GM19035 (cell line): ENCODE measurements around the gene AXDND1.
"Not testable (repeated sequence)": the region's sequence is repeated elsewhere in the genome, so short reads cannot be mapped to it uniquely, and the experiment has no call there.

Experiments used
- ATAC-seq: cut with Tn5 transposase; IDR thresholded peaks from one replicate; pipeline ENCODE4 v1.9.1; 2021; ENCODE audit not compliant: unreplicated experiment

AXDND1 gene

GRCh38 chr1:179365342-179366092, at the start of gene AXDND1:
Gene AXDND1 (plus strand): TSS chr1:179365971. CDS start chr1:179366510, 539 bp downstream.
- ATAC-seq = peak; percentile 97

GRCh38 chr1:179318491-179318890, 47.3 kb upstream of the AXDND1 start:
- no peak for ATAC-seq

- no peak for ATAC-seq
Observed at GRCh38 chr1:179321533-179322216, 44.1 kb upstream of the AXDND1 start.

DNA sequence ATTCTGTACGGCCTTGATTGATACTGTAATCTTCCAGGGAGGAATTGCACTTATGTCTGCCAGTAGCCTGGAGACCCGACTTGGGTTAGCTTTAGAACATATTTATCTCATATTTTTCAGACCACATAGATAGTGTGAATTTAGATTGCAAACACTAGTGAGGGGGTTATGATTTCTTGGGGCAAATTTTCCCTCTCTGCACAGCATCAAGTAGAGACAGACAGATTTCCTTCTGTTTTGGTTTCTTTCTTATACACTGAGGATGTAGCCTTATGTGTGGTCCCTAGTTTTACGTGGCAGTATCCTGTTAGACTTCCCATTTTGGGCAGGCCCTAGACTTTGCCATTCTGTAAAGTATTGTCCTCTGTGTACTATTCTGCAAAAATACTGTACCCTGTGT, 43.2 kb upstream of the AXDND1 start:
- ATAC-seq = no peak

GRCh38 chr1:179323436-179323835, 42.3 kb upstream of the AXDND1 start:
- ATAC-seq = no peak

DNA sequence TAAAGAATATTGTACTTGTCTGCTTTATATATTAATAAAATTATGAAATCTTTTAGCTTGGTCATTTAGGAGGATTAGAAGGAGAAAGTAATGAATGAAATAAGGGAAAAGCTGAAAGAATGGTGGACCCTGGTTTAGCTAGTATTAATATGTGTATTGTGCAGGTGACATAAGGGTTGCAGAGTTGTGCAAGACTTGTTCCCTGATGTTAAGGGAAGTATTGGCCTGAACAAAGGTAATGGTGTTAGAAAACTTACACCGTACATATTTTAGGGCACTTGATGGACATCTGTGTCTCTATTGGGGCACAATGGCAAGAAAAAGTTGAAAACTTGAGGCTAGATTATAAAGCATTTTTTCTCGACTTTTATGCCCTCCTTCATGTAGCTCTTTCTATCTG, 39.9 kb upstream of the AXDND1 start:
- no peak for ATAC-seq

- ATAC-seq = no peak
Observed at GRCh38 chr1:179326746-179327145, 39.0 kb upstream of the AXDND1 start.

- ATAC-seq = no peak
Observed at GRCh38 chr1:179327196-179327595, 38.6 kb upstream of the AXDND1 start.

- no peak for ATAC-seq
Observed at GRCh38 chr1:179327679-179328078, 38.1 kb upstream of the AXDND1 start.

- no peak for ATAC-seq
Observed at GRCh38 chr1:179329862-179330261, 35.9 kb upstream of the AXDND1 start.

DNA sequence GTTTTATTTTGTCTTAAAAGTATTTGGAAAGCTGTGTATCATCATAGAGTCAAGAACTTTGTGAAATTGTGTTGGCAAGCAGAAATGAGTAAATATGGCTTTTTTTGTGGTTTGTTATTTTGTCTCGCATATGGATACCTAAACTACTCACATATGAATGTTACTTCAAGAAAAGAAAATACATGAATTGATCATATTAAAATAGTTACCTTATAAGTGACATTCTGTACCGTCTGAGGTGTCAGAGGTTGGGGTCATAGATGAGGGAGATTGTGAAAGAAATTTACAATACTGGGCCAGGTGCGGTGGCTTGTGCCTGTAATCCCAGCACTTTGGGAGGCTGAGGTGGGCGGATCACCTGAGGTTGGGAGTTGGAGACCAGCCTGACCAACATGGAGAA, 31.3 kb upstream of the AXDND1 start:
- ATAC-seq = no peak

DNA sequence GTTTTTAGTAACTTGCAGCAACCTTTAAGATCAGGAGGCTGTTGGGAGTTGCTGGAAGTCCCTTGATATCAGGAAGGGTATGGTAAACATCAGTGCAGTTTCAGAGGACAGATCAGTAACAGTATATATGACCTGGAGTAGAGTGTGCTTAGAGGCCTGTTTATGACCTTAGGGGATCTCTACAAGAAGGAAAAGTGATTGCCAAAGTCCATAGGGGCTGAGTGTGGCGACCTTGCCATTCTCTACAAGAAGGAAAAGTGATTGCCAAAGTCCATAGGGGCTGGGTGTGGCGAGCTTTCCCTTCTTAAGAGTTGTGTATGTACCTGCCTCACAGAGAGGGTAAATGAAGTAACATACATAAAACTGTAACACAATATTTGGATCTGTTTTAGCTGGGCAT, 28.5 kb upstream of the AXDND1 start:
- ATAC-seq = no peak

- ATAC-seq = no peak
Observed at GRCh38 chr1:179337942-179338560, 27.7 kb upstream of the AXDND1 start.

DNA sequence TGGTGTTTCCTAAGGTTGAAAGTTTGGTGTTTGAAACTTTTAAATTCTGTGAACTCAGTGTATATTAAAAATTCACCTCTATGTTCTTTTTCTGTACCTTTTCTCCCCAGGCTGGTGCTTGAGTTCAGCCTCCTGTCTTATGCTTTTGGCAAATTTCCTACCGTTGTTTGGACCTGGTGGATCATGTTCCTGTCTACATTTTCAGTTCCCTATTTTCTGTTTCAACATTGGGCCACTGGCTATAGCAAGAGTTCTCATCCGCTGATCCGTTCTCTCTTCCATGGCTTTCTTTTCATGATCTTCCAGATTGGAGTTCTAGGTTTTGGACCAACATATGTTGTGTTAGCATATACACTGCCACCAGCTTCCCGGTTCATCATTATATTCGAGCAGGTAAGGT, 24.9 kb upstream of the AXDND1 start:
- ATAC-seq = no peak

DNA sequence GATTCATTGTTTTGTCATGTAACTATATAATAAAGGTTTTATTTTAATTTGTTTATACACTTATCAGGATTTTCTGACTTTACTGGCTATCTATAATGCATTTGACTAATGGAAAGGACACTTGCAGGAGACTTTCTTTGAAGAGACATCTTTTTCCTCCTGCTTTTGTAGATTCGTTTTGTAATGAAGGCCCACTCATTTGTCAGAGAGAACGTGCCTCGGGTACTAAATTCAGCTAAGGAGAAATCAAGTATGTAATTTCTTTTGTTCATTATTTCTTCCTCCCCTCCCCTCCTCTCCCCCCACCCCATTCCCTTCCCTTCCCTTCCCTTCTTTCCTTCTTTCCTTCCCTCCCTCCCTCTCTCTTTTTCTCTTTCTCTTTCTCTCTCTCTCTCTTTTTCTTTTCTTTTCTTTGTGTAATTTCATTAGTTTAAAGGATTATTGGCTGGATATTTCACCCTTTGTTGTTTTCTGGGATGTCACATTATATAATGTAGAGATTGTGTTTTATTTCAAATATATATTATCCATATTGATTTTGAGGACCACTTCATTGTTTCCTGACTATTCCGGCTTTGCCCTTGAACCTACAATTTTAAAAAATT, 23.7 kb upstream of the AXDND1 start:
- no peak for ATAC-seq

DNA sequence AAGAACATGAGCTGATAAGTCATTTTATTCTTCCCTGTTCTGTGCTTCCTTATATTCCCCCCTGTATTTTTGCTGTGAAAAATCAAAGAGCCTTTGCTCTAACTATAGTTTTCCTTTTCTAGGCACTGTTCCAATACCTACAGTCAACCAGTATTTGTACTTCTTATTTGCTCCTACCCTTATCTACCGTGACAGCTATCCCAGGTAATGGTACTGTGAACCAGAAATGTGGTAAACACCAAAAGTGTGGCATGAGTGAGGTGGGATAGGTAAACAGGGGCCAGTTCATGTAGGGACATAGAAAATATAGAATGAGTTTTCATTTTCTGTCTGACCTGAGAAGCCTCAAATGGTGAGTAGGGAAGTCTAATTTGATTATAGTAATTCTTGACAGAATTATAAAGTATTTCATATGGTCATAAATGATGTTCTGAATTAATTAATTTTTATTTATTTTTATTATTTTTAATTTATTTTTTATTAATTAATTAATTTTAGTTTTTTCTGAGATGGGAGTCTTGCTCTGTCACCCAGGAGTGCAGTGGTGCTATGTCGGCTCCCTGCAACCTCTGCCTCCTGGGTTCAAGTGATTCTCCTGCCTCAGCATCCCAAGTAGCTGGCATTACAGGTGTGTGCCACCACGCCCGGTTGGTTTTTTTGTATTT, 22.9 kb upstream of the AXDND1 start:
- no peak for ATAC-seq

- no peak for ATAC-seq
Observed at GRCh38 chr1:179351281-179351680, 14.5 kb upstream of the AXDND1 start.

GRCh38 chr1:179352236-179352635, 13.5 kb upstream of the AXDND1 start:
- no peak for ATAC-seq

DNA sequence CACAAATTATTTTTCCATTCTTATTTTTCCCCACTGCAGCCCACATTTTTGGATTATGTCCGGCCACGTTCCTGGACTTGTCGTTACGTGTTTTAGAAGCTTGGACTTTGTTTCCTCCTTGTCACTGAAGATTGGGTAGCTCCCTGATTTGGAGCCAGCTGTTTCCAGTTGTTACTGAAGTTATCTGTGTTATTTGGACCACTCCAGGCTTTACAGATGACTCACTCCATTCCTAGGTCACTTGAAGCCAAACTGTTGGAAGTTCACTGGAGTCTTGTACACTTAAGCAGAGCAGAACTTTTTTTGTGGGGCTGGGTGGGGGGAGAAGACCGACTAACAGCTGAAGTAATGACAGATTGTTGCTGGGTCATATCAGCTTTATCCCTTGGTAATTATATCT, 12.2 kb upstream of the AXDND1 start:
- ATAC-seq = no peak

DNA sequence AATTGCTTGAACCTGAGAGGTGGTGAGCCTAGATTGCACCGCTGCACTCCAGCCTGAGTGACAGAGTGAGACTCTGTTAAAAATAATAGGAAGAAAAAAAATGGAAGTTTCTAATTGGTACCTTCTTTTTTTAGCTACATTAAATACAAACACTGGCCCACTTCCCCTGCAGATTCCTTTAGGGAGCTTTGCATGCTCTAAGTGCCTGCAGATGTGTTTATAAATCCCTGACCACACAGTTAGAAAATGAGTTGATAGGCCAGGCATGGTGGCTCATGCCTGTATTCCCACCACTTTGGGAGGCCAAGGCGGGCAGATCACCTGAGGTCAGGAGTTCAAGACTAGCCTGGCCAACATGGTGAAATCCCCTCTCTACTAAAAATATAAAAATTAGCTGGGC, 4.1 kb upstream of the AXDND1 start:
- ATAC-seq = not testable (repeated sequence)

- peak; percentile 29 for ATAC-seq
Observed at GRCh38 chr1:179366093-179366800, 476 bp downstream of the AXDND1 start.
